ENCODE results near the gene FOXN3. TPM values are rescaled to one million over a fixed set of nuclear protein-coding genes. Genes with fewer than 3 reads are reported as not detected.

The FOXN3 gene
- total and polyA plus RNA-seq, 10 of the 15 experiments (the other 5 are each of a cell fraction or from before 2014, with no cell fraction given), result 4.5 to 68.9 (median 29.7) TPM

DNA sequence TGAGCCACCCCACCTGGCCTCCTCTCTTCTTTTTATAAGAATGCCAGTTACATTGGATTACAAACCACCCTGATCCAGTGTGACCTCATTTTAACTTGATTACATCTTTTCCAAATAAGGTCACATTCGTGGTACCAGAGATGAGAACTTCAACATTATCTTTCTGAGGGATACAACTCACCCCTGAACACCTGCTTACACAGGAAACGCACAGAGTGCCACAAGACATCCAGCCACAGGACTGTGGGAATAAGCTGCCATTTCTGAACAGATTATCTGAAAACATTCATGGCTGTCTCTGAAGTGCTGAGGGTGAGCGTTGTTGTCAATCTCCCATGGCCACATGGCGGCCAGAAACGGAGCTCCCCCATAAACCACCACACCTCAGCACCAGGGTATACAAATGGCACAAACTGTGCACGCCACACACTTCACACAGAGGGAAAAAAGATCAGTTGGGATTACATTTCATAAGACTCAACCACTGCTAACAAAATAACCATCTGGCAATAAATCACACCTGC, 23.7 kb downstream of the FOXN3 start:
- no TSS peak for BruUV-seq (replicated peaks)
- ChIA-PET RAD21 (ENCODE audit: unreplicated experiment) (interaction anchor here (1.2 kb wide), 1 partner anchor 9 kb away, joined by 3 read pairs; no protein-coding TSS in a partner anchor), POLR2A (no interaction called here), SMC1A (ENCODE audit: uncharacterized antibody, unreplicated experiment) (no interaction called here), CTCF (no interaction called here)
- Histone ChIP-seq H2AFZ (ENCODE audit: control insufficient read depth, low read depth, low read length) (no peak overlapping the region), H3K4me3 (no peak overlapping the region), H3K27me3 (replicated peaks in 1 of 2; ENCODE audit: control insufficient read depth in 2 of 2, insufficient read depth in 2 of 2, low read length in 1 of 2) (no peaks in the 10 kb centered on the region), H4K20me1 (ENCODE audit: control insufficient read depth, insufficient read depth) (no peaks in the 10 kb centered on the region), H3K9ac (ENCODE audit: control insufficient read depth, insufficient read depth, low read length) (no peak overlapping the region), H3K36me3 (ENCODE audit: control insufficient read depth in 2 of 2, insufficient read depth in 2 of 2, low read length in 1 of 2) (peaks cover 3 to 13% of the 10 kb centered on the region in 2 experiments; a peak in 3 of 4 replicates), H3K79me2 (ENCODE audit: control insufficient read depth, insufficient read depth, low read length) (peaks cover 64% of the 10 kb centered on the region), H3K4me1 (ENCODE audit: control insufficient read depth, insufficient read depth, low read length) (peaks cover 6% of the 10 kb centered on the region), H3K4me2 (ENCODE audit: control insufficient read depth, insufficient read depth) (no peak overlapping the region), H3K27ac (ENCODE audit: control insufficient read depth, insufficient read depth) (peak overlapping the region; percentile 31), H3K9me3 (replicated peaks; ENCODE audit: control insufficient read depth, insufficient read depth, low read length) (no peaks in the 10 kb centered on the region; the same call in 2 of the 3 replicates)
- no peak for TF ChIP-seq CBX5 (IDR thresholded peaks at IDR 0.05; ENCODE audit: low read depth)
- TF ChIP-seq REST (IDR thresholded peaks at IDR 0.05; ENCODE audit: low read depth, low read length), result no peak
- TF ChIP-seq ZBTB33 (IDR thresholded peaks at IDR 0.05), result no peak
- no peak for TF ChIP-seq ZNF217 (IDR thresholded peaks at IDR 0.05)
- TF ChIP-seq SMAD1 (IDR thresholded peaks at IDR 0.05; ENCODE audit: low read depth, partially characterized antibody), result no peak
- no peak for TF ChIP-seq CBFB (IDR thresholded peaks at IDR 0.05; ENCODE audit: low read depth)
- TF ChIP-seq POU2F2 (IDR thresholded peaks at IDR 0.05; ENCODE audit: borderline replicate concordance, low read depth, low read length), result no peak
- TF ChIP-seq ZBTB40 (IDR thresholded peaks at IDR 0.05; ENCODE audit: borderline replicate concordance), result no peak
- TF ChIP-seq HDAC2 (IDR thresholded peaks at IDR 0.05), result no peak
- DNase-seq (ENCODE audit: low read depth, low spot score) (no peak), ATAC-seq (no peak), FAIRE-seq (no peak)
- in situ Hi-C loops (cut with MboI), result no loop called here
- intact Hi-C loops (cut with micrococcal nuclease; ENCODE audit: unreplicated experiment), result no loop called here
- whole genome bisulfite sequencing (ENCODE audit: insufficient coverage, insufficient replicate concordance, low lambda C conversion rate, missing lambda C conversion rate), result 97% methylated on average over 6 of the region's 6 CpGs
